HG03432 (cell line): ENCODE measurements around the gene ELF3.
"Not testable (repeated sequence)": the region's sequence is repeated elsewhere in the genome, so short reads cannot be mapped to it uniquely, and the experiment has no call there.

Source experiments
- ATAC-seq: cut with Tn5 transposase; IDR thresholded peaks from one replicate; pipeline ENCODE4 v1.9.1; 2021; ENCODE audit warnings: mild to moderate bottlenecking, moderate library complexity; ENCODE audit not compliant: unreplicated experiment

The ELF3 gene

DNA sequence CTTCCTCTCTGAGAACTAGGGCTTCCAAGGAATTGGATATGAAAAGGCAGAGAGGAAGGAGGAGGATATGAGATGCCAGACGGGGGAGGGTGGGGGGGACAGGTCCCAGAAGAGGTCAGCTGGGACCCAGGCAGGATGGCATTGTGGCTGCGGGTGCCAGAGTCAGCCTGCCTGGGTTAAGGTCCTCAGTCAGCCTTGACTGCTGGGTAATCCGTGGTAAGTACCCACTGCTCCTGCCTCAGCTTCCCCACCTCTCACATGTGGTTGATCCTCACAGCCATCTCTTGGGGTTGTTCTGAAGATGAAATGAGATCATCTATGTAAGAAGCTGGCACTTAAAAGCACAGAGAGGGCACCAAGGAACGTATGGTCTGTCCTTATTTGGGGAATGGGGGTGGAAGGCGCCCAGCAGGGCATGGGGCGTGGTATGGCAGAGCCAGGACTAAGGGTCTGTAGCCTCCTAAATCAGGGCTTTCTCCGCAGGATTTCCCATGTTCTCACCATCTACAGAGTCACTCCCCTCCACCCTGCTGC is 23.8 kb downstream of the ELF3 start:
- no peak for ATAC-seq

GRCh38 chr1:202034683-202035462 is 24.5 kb downstream of the ELF3 start:
- peak; percentile 75 for ATAC-seq

GRCh38 chr1:202036595-202037387 is 26.4 kb downstream of the ELF3 start:
- no peak for ATAC-seq

DNA sequence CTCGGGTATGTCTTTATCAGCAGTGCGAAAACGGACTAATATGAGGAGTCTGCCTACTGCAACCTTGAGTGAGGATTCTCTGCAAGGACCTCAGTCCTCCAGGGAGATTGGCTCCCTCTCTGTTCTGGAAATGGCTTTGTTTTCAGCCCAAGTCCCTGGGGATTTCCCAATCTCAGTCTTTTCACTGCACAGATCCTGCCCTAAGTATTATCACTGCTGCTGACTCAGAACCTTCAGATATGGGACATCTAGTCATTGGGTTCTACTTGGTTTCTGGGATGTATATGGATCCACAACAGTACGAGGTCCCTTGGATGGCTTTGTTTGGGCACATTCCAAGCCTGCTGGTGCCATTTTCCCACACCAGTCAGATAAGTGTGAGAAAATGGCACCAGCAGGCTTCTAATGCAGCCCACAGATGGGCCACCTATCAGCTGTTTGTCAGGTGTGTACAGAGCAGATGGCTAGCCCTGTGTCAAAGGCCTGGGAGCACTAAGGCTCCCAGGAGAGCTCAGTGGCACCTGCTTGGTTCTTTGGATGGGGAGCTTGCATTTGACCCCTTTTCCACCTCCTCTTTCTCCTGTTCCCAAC is 27.4 kb downstream of the ELF3 start:
- no peak for ATAC-seq

DNA sequence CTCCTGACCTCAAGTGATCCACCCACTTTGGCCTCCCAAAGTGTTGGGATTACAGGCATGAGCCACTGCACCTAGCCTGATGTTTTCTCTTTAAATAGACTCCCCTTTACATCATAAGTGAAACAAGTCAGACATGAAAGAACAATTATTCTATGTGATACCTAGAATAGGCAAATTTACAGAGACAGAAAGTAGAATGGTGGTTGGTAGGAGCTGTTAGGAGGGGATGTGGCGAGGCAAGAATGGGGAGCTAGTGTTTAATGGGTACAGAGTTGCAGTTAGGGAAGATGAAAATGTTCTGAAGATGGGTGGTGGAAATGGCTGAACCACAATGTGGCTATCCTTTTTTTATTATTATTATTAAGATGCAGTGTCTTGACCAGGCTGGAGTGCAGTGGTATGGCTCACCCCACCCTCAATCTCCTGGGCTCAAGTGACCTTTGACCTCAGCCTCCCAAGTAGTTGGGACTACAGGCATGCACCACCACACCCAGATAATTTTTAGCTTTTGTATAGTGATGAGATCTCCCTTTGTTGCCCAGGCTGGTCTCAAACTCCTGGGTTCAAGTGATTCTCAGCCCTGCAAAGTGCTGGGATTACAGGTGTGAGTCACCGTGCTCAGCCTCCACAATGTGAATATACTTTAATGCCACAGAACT is 28.4 kb downstream of the ELF3 start:
- ATAC-seq = peak; percentile 48

GRCh38 chr1:202045705-202046104 is 35.3 kb downstream of the ELF3 start:
- ATAC-seq = no peak

DNA sequence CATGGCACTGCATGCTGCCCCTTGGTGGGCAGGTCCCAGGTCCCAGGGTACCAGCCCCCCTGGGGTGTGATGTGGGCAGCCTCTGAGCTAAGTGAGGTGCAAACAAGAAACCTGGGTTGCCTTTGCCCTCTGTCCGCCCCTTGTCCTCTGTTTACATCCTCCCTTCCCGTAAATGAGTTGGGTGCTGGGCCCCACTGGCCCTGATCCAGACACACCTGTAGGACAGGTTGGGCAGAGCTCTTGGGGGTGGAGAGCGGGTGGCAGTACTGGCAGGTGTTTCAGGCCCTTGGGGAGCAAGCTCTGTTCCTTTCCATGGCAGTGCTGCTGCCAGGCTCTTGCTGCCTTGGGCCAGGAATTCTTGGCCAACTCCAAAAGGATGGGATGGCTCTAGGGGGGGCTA is 35.8 kb downstream of the ELF3 start:
- ATAC-seq = no peak

DNA sequence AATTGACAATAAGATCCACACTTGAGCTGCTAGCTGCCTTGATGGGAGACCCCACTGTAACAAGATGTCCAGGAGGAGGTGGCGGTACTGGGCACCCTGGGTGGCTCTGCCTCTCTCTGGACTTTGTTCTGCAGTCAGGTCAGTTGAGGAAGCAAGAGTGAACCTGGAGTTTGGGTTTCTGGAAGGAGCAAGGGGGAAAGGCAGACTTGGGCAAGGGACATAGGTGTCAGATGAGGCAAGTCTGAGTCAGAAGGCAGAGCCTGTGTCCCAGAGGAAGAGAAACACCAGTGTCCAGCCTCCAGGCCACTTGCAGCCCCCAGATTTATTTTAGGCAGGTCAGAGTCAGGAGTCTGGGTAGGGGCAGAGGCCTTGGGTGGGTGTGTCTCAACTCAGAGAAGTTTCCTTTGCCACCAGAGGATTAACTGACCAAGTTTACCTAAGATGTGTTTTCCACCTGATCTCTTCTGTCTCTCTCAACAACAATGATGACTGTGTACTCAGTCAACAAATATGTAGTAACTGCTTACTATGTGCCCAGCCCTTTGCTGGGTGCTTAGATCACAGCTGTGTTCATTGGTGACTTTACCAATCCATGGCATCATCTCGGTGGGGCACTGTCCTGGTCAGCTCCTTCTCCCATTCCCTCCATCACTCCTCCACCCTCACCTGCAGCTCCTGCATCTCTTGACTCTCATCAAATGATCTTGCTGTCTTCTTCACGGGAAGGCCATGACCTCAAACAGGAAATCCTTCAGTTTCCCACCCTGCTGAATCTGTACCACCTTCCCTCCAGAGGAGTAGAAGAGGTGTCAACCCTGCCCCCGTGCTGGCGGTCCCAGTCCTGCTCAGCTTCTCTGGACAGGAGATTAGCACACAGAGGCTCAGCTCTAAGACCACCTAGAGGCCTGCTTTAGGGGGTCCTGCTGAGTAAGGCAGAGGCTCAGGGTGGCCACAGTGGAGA is 36.6 kb downstream of the ELF3 start:
- ATAC-seq = no peak

DNA sequence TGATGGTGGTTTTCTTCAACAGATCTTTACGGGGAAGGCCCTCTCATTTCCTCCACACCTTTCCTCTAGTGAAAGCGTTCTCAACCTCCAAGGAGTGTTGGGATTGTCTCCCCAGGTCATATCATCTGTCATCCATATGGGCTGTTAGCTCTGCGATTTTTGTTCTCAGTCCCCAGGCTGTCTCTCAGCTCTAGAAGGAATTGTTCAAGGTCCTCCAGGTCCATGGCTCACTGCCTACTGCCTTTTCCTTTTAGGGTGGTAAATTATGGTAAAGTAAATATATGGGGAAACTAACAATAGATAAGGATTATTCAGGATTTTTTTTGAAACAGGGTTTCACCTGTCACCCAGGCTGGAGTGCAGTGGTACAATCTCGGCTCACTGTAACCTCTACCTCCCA is 37.6 kb downstream of the ELF3 start:
- ATAC-seq = no peak

- ATAC-seq = no peak
Measured at GRCh38 chr1:202049129-202049528, 38.7 kb downstream of the ELF3 start.

DNA sequence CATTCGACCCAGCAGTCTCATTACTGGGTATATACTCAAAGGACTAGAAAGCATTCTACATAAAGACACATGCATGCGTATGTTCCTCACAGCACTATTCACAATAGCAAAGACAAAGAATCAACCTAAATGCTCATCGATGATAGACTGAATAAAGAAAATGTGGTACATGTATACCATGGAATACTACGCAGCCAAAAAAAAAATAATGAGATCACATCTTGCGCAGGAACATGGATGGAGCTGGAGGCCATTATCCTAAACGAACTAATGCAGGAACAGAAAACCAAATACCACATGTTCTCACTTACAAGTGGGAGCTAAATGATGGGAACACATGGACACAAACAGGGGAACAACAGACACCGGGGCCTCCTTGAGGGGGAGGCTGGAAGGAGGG is 43.7 kb downstream of the ELF3 start:
- ATAC-seq = no peak

GRCh38 chr1:202054673-202055072 is 44.3 kb downstream of the ELF3 start:
- ATAC-seq = not testable (repeated sequence)

DNA sequence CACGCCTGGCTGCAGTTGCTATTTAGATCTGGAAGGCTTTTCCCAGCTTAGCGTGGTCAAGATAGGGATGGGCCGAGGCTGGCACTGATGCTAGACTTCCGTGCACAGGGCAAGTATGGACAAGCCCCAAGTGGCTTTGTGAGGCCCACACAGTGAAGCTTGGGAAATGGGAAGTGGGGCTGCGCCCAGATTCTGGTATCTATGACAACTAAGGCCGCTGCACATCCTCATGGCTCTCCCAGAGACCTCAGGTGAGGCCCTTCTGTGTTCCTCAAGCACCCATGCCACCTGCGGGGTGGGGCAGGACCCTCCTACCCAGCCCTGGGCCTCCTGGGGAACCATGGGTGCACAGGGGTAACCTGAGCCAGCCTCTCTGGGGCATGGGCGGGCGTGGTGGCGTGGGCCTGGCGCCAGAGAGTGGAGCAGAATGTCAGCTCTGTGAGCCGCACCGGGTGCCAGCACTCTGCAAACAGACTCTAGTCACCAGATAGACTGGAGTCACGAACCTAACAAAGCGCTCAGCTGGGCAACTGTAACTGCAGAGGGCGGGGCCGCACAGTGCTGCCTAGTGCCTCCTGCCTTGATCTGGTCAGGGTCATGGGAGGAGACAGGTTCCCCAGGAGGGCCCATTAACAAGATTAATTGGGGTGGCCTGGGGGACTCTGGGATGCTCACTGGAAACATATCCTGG is 46.4 kb downstream of the ELF3 start:
- no peak for ATAC-seq

DNA sequence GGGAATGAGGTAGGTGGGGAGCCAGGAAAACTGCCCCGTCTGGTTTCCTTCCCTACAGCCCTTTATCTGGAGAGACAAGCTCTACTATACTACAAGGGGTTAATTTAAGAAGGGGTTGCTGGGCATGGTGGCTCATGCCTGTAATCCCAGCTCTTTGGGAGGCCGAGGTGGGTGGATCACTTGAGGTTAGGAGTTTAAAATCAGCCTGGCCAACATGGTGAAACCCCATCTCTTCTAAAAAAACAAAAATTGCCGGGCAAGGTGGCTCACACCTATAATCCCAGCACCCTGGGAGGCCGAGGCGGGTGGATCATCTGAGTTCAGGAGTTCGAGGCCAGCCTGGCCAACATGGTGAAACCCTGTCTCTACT is 46.9 kb downstream of the ELF3 start:
- not testable (repeated sequence) for ATAC-seq

DNA sequence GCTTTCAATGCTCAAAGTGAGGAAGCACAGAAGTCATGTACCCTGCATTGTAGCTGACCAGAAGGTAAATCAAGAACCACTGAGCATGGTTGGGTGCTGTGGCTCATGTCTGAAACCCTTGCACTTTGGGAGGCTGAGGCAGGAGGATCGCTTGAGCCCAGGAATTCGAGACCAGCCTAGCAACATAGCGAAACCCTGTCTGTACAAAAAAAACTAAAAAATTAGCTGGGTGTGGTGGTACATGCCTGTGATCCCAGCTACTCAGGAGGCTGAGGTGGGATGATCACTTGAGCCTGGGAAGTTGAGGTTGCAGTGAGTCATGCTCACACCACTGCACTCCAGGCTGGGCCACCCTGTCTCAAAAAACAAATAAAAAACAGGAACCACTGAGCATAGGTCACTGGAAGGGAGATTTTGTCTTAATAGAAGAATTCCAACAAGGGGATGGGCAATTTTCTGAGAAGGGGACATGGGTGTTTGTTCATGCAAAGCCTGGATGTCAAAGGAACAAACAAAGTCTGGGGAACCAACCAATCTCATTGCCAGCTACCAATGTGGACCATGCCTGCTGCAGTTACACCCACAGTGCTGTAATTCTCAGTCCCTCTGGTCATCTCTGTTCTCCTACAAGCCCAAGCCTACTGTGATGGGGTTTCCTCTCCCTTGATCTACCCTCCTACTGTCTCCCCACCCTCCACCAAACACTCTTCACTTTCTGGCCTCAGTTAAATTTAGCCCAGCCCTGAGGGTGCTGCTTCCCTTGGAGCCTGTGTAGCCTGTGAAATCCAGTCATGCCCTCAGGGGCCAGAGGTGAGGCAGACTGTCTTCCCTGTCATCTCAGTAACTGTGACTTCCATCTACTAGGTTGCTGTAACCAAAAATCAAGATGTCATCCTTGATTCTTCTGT is 47.9 kb downstream of the ELF3 start:
- ATAC-seq = no peak

- ATAC-seq = no peak
Measured at GRCh38 chr1:202061055-202061454, 50.7 kb downstream of the ELF3 start.

GRCh38 chr1:202061787-202062186 is 51.4 kb downstream of the ELF3 start:
- not testable (repeated sequence) for ATAC-seq

DNA sequence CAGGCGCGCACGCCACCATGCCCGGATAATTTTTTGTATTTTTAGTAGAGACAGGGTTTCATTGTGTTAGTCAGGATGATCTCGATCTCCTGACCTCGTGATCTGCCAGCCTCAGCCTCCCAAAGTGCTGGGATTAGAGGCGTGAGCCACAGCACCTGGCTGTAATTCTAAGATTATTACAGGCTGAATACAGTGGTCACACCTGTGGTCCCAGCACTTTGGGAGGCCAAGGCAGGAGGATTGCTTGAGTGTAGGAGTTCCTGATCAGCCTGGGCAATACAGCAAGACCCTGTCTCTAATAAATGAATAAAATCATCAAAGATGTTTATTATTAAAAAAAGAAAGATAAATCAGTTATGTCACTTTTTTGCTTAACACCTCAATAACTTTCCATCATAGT is 52.2 kb downstream of the ELF3 start:
- not testable (repeated sequence) for ATAC-seq
